ENCODE data around the gene DLGAP5. TPM values are rescaled to one million over a fixed set of nuclear protein-coding genes. Genes with fewer than 3 reads are reported as not detected.

The DLGAP5 gene
- total RNA-seq, 2 donors from 2014 or later, result 10.5 to 35.9 TPM

- TF ChIP-seq, protein P1, sequence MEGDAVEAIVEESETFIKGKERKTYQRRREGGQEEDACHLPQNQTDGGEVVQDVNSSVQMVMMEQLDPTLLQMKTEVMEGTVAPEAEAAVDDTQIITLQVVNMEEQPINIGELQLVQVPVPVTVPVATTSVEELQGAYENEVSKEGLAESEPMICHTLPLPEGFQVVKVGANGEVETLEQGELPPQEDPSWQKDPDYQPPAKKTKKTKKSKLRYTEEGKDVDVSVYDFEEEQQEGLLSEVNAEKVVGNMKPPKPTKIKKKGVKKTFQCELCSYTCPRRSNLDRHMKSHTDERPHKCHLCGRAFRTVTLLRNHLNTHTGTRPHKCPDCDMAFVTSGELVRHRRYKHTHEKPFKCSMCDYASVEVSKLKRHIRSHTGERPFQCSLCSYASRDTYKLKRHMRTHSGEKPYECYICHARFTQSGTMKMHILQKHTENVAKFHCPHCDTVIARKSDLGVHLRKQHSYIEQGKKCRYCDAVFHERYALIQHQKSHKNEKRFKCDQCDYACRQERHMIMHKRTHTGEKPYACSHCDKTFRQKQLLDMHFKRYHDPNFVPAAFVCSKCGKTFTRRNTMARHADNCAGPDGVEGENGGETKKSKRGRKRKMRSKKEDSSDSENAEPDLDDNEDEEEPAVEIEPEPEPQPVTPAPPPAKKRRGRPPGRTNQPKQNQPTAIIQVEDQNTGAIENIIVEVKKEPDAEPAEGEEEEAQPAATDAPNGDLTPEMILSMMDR (IDR thresholded peaks at IDR 0.05), result no peak
- intact Hi-C loops (cut with DNase I), result no loop called here
- Histone ChIP-seq H3K27ac (no peak overlapping the region), H3K9me3 (no peaks in the 10 kb centered on the region), H3K9ac (ENCODE audit: low read depth in 2 of 2, low read length in 2 of 2) (no peak overlapping the region), H3K4me1 (no peaks in the 10 kb centered on the region), H3K27me3 (no peaks in the 10 kb centered on the region), H3K36me3 (peaks cover 44% of the 10 kb centered on the region), H3K4me3 (no peak overlapping the region)
- DNase-seq, result no peak
These were observed 51.5 kb downstream of the DLGAP5 start for GRCh38 chr14:55139696-55140509.

GRCh38 chr14:55139141-55139540, 52.2 kb downstream of the DLGAP5 start:
- no peak overlapping the region for H3K4me3 ChIP-seq
- H3K27me3 ChIP-seq, result no peaks in the 10 kb centered on the region
- no peak overlapping the region for H3K27ac ChIP-seq
- no peaks in the 10 kb centered on the region for H3K9me3 ChIP-seq
- DNase-seq, result no peak
- intact Hi-C loops (cut with DNase I), result no loop called here
- H3K9ac ChIP-seq (ENCODE audit: low read depth in 2 of 2, low read length in 2 of 2), result no peak overlapping the region
- TF ChIP-seq, protein P1 (IDR thresholded peaks at IDR 0.05), result no peak
- H3K4me1 ChIP-seq, result peaks cover under 1% of the 10 kb centered on the region
- H3K36me3 ChIP-seq, result peaks cover 37% of the 10 kb centered on the region

GRCh38 chr14:55138091-55138490, 53.3 kb downstream of the DLGAP5 start:
- Histone ChIP-seq H3K36me3 (peaks cover 29% of the 10 kb centered on the region), H3K4me1 (peaks cover 10% of the 10 kb centered on the region), H3K9me3 (no peaks in the 10 kb centered on the region), H3K27me3 (no peaks in the 10 kb centered on the region), H3K4me3 (no peak overlapping the region), H3K27ac (no peak overlapping the region), H3K9ac (ENCODE audit: low read depth in 2 of 2, low read length in 2 of 2) (no peak overlapping the region)
- no peak for DNase-seq
- TF ChIP-seq, protein P1 (IDR thresholded peaks at IDR 0.05), result no peak
- intact Hi-C loops (cut with DNase I), result no loop called here

- DNase-seq, result peak; percentile 63
- H3K4me1 ChIP-seq, result peaks cover 10% of the 10 kb centered on the region
- H3K27me3 ChIP-seq, result no peaks in the 10 kb centered on the region
- intact Hi-C loops (cut with DNase I), result no loop called here
- H3K9ac ChIP-seq (ENCODE audit: low read depth in 2 of 2, low read length in 2 of 2), result peak overlapping the region in 1 of 2 donors; percentile 7
- H3K9me3 ChIP-seq, result no peaks in the 10 kb centered on the region
- TF ChIP-seq, protein P1 (IDR thresholded peaks at IDR 0.05), result no peak
- H3K4me3 ChIP-seq, result no peak overlapping the region
- H3K27ac ChIP-seq, result peak overlapping the region; percentile 37
- H3K36me3 ChIP-seq, result peaks cover 29% of the 10 kb centered on the region
These were observed 54.2 kb downstream of the DLGAP5 start for GRCh38 chr14:55136885-55137786.

DNA sequence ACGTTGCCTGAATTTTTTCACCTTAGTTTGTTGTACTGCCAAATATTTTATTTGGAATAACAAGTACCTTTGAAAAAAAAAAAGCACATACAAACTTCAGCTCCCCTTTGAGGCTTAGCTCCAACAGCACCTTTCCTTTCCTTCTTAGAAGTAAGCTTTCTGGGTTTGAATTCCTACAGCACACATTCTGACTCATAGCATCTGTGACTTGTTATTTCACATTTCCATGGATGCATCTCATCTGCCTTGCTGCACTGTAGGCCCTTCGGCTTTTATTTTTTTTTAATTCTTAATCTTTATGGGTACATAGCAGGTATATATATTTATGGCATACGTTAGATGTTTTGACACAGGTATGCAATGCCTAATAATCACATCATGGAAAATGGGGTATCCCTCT, 55.1 kb downstream of the DLGAP5 start:
- peak overlapping the region; percentile 37 for H3K27ac ChIP-seq
- intact Hi-C loops (cut with DNase I), result no loop called here
- no peaks in the 10 kb centered on the region for H3K27me3 ChIP-seq
- H3K4me1 ChIP-seq, result peaks cover 10% of the 10 kb centered on the region
- H3K9ac ChIP-seq (ENCODE audit: low read depth in 2 of 2, low read length in 2 of 2), result peak overlapping the region in 1 of 2 donors; percentile 51
- no peaks in the 10 kb centered on the region for H3K9me3 ChIP-seq
- TF ChIP-seq, protein P1 (IDR thresholded peaks at IDR 0.05), result no peak
- H3K4me3 ChIP-seq, result no peak overlapping the region
- no peak for DNase-seq
- peaks cover 26% of the 10 kb centered on the region for H3K36me3 ChIP-seq
